ENCODE results near the gene CILP2. TPM values are rescaled to one million over a fixed set of nuclear protein-coding genes. Genes with fewer than 3 reads are reported as not detected.

CILP2 gene
- total and polyA plus RNA-seq, 2 experiments from 2014 or later = 2.2 to 8.4 TPM

DNA sequence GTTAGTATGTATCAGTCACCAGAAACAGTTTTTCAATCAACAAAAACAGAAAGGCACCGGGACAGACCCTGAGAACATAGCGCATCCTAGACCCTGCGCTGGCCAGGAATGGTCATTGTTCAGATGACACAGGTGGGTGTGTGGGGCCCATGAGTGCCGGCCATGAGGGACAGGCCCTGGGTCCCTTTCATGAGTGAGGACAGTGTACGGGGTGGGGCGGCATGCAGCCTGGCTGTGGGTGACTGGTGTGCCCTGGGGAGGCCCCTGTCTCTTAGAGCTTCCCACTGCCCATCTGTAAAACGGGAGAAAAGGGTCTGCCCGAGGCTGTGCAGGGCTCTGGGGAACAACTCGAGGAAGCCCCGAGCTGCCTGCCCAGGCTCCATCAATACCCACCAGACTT lies 54.6 kb downstream of the CILP2 start:
- no peaks in the 10 kb centered on the region for H3K36me3 ChIP-seq
- H3K27ac ChIP-seq = no peak overlapping the region
- no peak overlapping the region for H3K4me3 ChIP-seq
- no peak for DNase-seq (ENCODE audit: low read depth in 1 of 2, low spot score in 1 of 2)
- TF ChIP-seq, protein P1, sequence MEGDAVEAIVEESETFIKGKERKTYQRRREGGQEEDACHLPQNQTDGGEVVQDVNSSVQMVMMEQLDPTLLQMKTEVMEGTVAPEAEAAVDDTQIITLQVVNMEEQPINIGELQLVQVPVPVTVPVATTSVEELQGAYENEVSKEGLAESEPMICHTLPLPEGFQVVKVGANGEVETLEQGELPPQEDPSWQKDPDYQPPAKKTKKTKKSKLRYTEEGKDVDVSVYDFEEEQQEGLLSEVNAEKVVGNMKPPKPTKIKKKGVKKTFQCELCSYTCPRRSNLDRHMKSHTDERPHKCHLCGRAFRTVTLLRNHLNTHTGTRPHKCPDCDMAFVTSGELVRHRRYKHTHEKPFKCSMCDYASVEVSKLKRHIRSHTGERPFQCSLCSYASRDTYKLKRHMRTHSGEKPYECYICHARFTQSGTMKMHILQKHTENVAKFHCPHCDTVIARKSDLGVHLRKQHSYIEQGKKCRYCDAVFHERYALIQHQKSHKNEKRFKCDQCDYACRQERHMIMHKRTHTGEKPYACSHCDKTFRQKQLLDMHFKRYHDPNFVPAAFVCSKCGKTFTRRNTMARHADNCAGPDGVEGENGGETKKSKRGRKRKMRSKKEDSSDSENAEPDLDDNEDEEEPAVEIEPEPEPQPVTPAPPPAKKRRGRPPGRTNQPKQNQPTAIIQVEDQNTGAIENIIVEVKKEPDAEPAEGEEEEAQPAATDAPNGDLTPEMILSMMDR (IDR thresholded peaks at IDR 0.05; ENCODE audit: low read depth, low read length) = no peak
- H3K27me3 ChIP-seq = no peaks in the 10 kb centered on the region
- H3K4me1 ChIP-seq (ENCODE audit: low read depth) = peaks cover 2% of the 10 kb centered on the region
- no peaks in the 10 kb centered on the region for H3K9me3 ChIP-seq (ENCODE audit: low read depth)

DNA sequence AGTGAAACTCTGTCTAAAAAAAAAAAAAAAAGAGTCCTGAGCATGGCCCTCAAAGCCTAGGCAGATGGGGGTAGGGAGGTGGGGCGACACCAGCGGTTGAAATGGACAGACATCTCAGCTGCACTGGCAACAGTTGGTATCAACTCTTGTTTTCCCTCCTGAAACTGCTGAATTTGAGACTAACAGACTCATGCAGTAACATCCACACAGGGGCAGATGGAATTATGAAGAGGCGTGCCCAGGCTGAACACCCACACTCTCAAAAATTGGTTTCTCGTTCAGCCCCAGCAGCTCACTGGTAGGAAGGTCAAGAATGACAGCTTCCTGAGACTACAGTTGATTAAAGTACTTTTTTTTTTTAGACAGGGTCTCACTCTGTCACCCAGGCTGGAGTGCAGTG lies 56.3 kb downstream of the CILP2 start:
- Histone ChIP-seq H3K27me3 (no peaks in the 10 kb centered on the region), H3K4me3 (no peak overlapping the region), H3K9me3 (ENCODE audit: low read depth) (no peaks in the 10 kb centered on the region), H3K36me3 (no peaks in the 10 kb centered on the region), H3K27ac (no peak overlapping the region), H3K4me1 (ENCODE audit: low read depth) (peaks cover 4% of the 10 kb centered on the region)
- no peak for DNase-seq (ENCODE audit: low read depth in 1 of 2, low spot score in 1 of 2)
- TF ChIP-seq, protein P1 (IDR thresholded peaks at IDR 0.05; ENCODE audit: low read depth, low read length) = no peak

DNA sequence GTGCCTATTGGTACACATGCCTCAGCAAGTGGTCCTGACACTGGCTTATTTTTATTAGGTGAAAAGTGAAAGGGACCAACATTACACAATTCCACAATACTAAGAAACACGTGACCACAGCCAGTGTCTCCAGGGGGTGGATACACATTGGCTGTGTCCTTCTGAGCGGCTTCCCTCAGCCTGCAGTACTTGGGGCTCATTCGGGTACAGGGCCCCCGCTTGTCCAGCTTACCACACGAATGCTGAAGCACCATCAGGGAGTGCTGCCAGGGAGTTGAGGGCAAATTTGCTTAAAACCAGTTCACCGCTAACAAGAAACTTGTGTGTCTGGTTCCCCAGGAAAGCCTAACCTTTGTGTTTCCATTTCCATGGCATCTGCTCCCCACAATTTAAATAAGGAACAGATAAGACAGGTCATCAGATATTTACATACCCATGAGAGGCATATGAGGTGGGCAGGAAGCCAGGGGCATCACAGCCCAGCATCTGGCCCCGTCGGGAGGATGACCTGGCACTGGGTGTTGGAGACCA lies 57.2 kb downstream of the CILP2 start:
- Histone ChIP-seq H3K9me3 (ENCODE audit: low read depth) (no peaks in the 10 kb centered on the region), H3K4me3 (no peak overlapping the region), H3K27me3 (no peaks in the 10 kb centered on the region), H3K27ac (no peak overlapping the region), H3K4me1 (ENCODE audit: low read depth) (peaks cover 4% of the 10 kb centered on the region), H3K36me3 (no peaks in the 10 kb centered on the region)
- DNase-seq (ENCODE audit: low read depth in 1 of 2, low spot score in 1 of 2) = peak in 1 of 2 donors; percentile 64
- TF ChIP-seq, protein P1 (IDR thresholded peaks at IDR 0.05; ENCODE audit: low read depth, low read length) = no peak

Other genes starting within 250 kb of the CILP2 start
- 74.5 and 76.0 TPM in 2 replicates for gene SUGP1, start 217.8 kb upstream of the CILP2 start, total RNA-seq
- 73.7 and 84.6 TPM in 2 replicates for gene SUGP1, start 217.8 kb upstream of the CILP2 start, polyA plus RNA-seq
- gene MAU2, start 217.4 kb upstream of the CILP2 start, total RNA-seq = 46.0 and 78.5 TPM in 2 replicates
- gene MAU2, start 217.4 kb upstream of the CILP2 start, polyA plus RNA-seq = 43.6 and 53.9 TPM in 2 replicates
- 72.9 and 98.3 TPM in 2 replicates for gene GATAD2A, start 132.6 kb upstream of the CILP2 start, total RNA-seq
- gene GATAD2A, start 132.6 kb upstream of the CILP2 start, polyA plus RNA-seq = 32.3 and 39.4 TPM in 2 replicates
- 4.1 and 11.9 TPM in 2 replicates for gene TSSK6, start 22.7 kb upstream of the CILP2 start, total RNA-seq
- gene TSSK6, start 22.7 kb upstream of the CILP2 start, polyA plus RNA-seq = 0.60 and 1.5 TPM in 2 replicates
- 119 and 172 TPM in 2 replicates for gene NDUFA13, start 22.0 kb upstream of the CILP2 start, total RNA-seq
- gene NDUFA13, start 22.0 kb upstream of the CILP2 start, polyA plus RNA-seq = 806 and 843 TPM in 2 replicates
- gene YJEFN3, start 9.4 kb upstream of the CILP2 start, total RNA-seq = 10.6 and 12.5 TPM in 2 replicates
- 23.0 and 29.9 TPM in 2 replicates for gene YJEFN3, start 9.4 kb upstream of the CILP2 start, polyA plus RNA-seq
- 6.7 and 11.8 TPM in 2 replicates for gene PBX4, start 80.4 kb downstream of the CILP2 start, total RNA-seq
- 10.3 and 10.9 TPM in 2 replicates for gene PBX4, start 80.4 kb downstream of the CILP2 start, polyA plus RNA-seq
- gene LPAR2, start 90.0 kb downstream of the CILP2 start, total RNA-seq = 29.7 and 39.9 TPM in 2 replicates
- 56.6 and 62.2 TPM in 2 replicates for gene LPAR2, start 90.0 kb downstream of the CILP2 start, polyA plus RNA-seq
- gene GMIP, start 105.4 kb downstream of the CILP2 start, total RNA-seq = 13.7 and 15.1 TPM in 2 replicates
- 11.6 and 12.4 TPM in 2 replicates for gene GMIP, start 105.4 kb downstream of the CILP2 start, polyA plus RNA-seq
- gene ATP13A1, start 125.4 kb downstream of the CILP2 start, total RNA-seq = 117 and 216 TPM in 2 replicates
- 58.0 and 67.9 TPM in 2 replicates for gene ATP13A1, start 125.4 kb downstream of the CILP2 start, polyA plus RNA-seq
- 5.7 and 6.0 TPM in 2 replicates for gene ZNF101, start 130.6 kb downstream of the CILP2 start, total RNA-seq
- gene ZNF101, start 130.6 kb downstream of the CILP2 start, polyA plus RNA-seq = 4.9 and 5.9 TPM in 2 replicates
- 4.2 and 5.5 TPM in 2 replicates for gene ZNF14, start 194.8 kb downstream of the CILP2 start, total RNA-seq
- gene ZNF14, start 194.8 kb downstream of the CILP2 start, polyA plus RNA-seq = 9.6 and 11.0 TPM in 2 replicates

Measured in cardiac muscle cell (in vitro differentiated cells and primary cell).